ENCODE results near the gene TSC2.
"Not testable (repeated sequence)": the region's sequence is repeated elsewhere in the genome, so short reads cannot be mapped to it uniquely, and the experiment has no call there.

DNA sequence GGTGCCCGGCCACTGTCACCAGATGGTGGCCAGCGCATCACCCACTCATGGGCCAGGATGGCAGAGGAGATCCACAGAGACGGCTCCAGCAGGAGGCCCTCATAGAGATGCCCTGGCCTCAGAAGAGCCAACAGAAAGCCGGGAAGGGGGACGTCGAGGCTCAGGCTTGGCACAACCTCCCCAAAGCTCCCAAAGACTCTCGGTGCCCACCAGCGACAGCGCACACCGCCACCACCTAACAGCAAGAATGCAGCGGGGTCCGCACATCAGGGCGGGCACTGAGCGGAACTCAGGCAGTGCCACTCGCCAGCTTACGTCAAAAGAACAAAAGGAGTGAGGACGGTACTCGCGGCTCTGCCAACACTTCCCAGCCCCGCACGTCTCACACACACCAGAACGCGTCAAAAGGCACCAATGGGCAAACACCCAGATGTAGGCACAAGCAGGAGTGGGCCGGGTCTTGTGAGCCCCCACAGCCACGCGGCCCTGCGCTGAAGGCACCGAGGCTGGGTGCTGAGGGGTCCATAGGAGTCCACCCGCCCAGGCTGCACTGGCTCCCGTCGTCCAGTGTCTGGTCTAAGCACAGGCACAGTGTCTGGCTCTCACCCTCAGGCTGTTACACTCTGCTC, 79.3 kb downstream of the TSC2 start:
- TF ChIP-seq, protein P1, sequence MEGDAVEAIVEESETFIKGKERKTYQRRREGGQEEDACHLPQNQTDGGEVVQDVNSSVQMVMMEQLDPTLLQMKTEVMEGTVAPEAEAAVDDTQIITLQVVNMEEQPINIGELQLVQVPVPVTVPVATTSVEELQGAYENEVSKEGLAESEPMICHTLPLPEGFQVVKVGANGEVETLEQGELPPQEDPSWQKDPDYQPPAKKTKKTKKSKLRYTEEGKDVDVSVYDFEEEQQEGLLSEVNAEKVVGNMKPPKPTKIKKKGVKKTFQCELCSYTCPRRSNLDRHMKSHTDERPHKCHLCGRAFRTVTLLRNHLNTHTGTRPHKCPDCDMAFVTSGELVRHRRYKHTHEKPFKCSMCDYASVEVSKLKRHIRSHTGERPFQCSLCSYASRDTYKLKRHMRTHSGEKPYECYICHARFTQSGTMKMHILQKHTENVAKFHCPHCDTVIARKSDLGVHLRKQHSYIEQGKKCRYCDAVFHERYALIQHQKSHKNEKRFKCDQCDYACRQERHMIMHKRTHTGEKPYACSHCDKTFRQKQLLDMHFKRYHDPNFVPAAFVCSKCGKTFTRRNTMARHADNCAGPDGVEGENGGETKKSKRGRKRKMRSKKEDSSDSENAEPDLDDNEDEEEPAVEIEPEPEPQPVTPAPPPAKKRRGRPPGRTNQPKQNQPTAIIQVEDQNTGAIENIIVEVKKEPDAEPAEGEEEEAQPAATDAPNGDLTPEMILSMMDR (conservative IDR thresholded peaks at IDR 0.05) = not testable (repeated sequence)
- TF ChIP-seq ZFX (IDR thresholded peaks at IDR 0.05) = not testable (repeated sequence)
